Measurements from ENCODE around the gene VWA2.

The VWA2 gene

DNA sequence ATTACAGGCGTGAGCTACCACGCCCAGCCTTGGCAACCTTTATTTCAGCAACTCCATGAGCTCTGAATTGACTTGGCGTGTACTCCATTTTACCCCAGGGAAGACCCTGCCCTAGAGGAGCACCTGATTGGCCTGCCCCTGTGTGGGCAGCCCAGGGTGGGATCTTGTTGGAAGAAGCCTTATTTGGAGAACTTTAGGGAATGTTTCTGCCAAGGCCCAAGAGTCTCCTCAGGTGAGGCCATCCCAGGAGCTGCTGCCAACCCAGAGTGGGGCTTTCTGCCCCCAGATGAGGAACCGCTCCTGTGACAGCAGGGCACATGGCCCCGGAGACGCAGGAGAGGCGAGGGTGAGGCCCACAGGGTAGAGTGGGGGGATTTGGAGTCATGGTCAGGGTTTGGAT, 42.0 kb downstream of the VWA2 start:
- H3K4me3 ChIP-seq (ENCODE audit: low read depth in 1 of 5, low read length in 5 of 5), result no peak overlapping the region
- peaks cover 0 to 6% (median 3%) of the 10 kb centered on the region in 5 donors for H3K27me3 ChIP-seq (ENCODE audit: control insufficient read depth in 5 of 5, insufficient read depth in 4 of 5, low read length in 5 of 5)
- H3K4me1 ChIP-seq (ENCODE audit: control insufficient read depth in 5 of 5, insufficient read depth in 5 of 5, low read length in 5 of 5), result peaks cover 0 to 2% (median 0%) of the 10 kb centered on the region in 5 donors
- no peak overlapping the region for H3K9ac ChIP-seq (ENCODE audit: low read length in 5 of 5)
- no peaks in the 10 kb centered on the region for H3K9me3 ChIP-seq (ENCODE audit: control insufficient read depth in 5 of 5, low read length in 5 of 5)
- H3K27ac ChIP-seq (ENCODE audit: low read depth, low read length), result no peak overlapping the region
- H3K36me3 ChIP-seq (ENCODE audit: control insufficient read depth in 5 of 5, insufficient read depth in 5 of 5, low read length in 5 of 5), result no peaks in the 10 kb centered on the region

DNA sequence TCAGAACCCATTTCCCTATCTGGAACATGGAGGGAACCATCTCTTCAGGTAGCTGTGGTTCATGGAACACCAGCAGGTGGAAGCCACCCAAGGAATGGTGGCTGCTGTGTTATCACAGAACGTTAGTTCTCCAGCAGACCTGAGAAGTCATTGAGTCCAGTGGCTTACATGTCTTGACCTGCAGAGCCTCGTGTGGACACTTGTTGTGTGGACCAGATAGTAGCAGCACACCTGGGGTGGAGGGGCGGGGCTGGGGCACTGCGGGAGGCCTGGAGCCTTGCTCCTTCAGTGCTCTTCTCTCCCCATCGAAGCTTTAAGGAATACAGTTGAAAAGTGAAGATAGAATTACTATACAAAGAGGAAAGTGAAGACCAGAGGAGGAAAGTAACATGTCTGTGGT, 42.4 kb downstream of the VWA2 start:
- Histone ChIP-seq H3K4me3 (ENCODE audit: low read depth in 1 of 5, low read length in 5 of 5) (no peak overlapping the region), H3K9me3 (ENCODE audit: control insufficient read depth in 5 of 5, low read length in 5 of 5) (no peaks in the 10 kb centered on the region), H3K9ac (ENCODE audit: low read length in 5 of 5) (no peak overlapping the region), H3K27ac (ENCODE audit: low read depth, low read length) (no peak overlapping the region), H3K27me3 (ENCODE audit: control insufficient read depth in 5 of 5, insufficient read depth in 4 of 5, low read length in 5 of 5) (peaks cover 0 to 6% (median 3%) of the 10 kb centered on the region in 5 donors), H3K36me3 (ENCODE audit: control insufficient read depth in 5 of 5, insufficient read depth in 5 of 5, low read length in 5 of 5) (no peaks in the 10 kb centered on the region), H3K4me1 (ENCODE audit: control insufficient read depth in 5 of 5, insufficient read depth in 5 of 5, low read length in 5 of 5) (peaks cover 0 to 2% (median 0%) of the 10 kb centered on the region in 5 donors)

GRCh38 chr10:114282526-114282925, 43.5 kb downstream of the VWA2 start:
- Histone ChIP-seq H3K9ac (ENCODE audit: low read length in 5 of 5) (no peak overlapping the region), H3K4me3 (ENCODE audit: low read depth in 1 of 5, low read length in 5 of 5) (no peak overlapping the region), H3K27me3 (ENCODE audit: control insufficient read depth in 5 of 5, insufficient read depth in 4 of 5, low read length in 5 of 5) (peaks cover 0 to 6% (median 2%) of the 10 kb centered on the region in 5 donors), H3K36me3 (ENCODE audit: control insufficient read depth in 5 of 5, insufficient read depth in 5 of 5, low read length in 5 of 5) (no peaks in the 10 kb centered on the region), H3K4me1 (ENCODE audit: control insufficient read depth in 5 of 5, insufficient read depth in 5 of 5, low read length in 5 of 5) (peaks cover 0 to 2% (median 0%) of the 10 kb centered on the region in 5 donors), H3K27ac (ENCODE audit: low read depth, low read length) (no peak overlapping the region), H3K9me3 (ENCODE audit: control insufficient read depth in 5 of 5, low read length in 5 of 5) (no peaks in the 10 kb centered on the region)

DNA sequence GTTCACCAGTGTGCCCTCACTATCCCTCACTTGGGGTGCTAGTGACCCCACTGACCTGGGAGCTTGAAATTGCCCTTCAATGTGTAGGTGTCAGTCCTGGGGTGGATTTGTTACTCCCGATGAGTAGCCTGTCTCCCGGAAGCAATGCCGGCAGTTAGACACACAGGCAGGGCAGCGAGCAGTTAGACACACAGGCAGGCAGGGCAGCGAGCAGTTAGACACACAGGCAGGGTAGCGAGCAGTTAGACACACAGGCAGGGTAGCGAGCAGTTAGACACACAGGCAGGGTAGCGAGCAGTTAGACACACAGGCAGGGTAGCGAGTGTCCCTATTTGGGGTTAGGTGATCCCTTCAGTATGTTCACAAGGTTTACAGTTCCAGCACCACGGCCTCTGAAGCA, 44.0 kb downstream of the VWA2 start:
- H3K27me3 ChIP-seq (ENCODE audit: control insufficient read depth in 5 of 5, insufficient read depth in 4 of 5, low read length in 5 of 5), result peaks cover 0 to 6% (median 0%) of the 10 kb centered on the region in 5 donors
- no peak overlapping the region for H3K9ac ChIP-seq (ENCODE audit: low read length in 5 of 5)
- peaks cover 0 to 3% (median 0%) of the 10 kb centered on the region in 5 donors for H3K4me1 ChIP-seq (ENCODE audit: control insufficient read depth in 5 of 5, insufficient read depth in 5 of 5, low read length in 5 of 5)
- H3K4me3 ChIP-seq (ENCODE audit: low read depth in 1 of 5, low read length in 5 of 5), result no peak overlapping the region
- no peaks in the 10 kb centered on the region for H3K9me3 ChIP-seq (ENCODE audit: control insufficient read depth in 5 of 5, low read length in 5 of 5)
- no peak overlapping the region for H3K27ac ChIP-seq (ENCODE audit: low read depth, low read length)
- no peaks in the 10 kb centered on the region for H3K36me3 ChIP-seq (ENCODE audit: control insufficient read depth in 5 of 5, insufficient read depth in 5 of 5, low read length in 5 of 5)

GRCh38 chr10:114283535-114284234, 44.6 kb downstream of the VWA2 start:
- Histone ChIP-seq H3K9me3 (ENCODE audit: control insufficient read depth in 5 of 5, low read length in 5 of 5) (no peaks in the 10 kb centered on the region), H3K4me3 (ENCODE audit: low read depth in 1 of 5, low read length in 5 of 5) (no peak overlapping the region), H3K27ac (ENCODE audit: low read depth, low read length) (no peak overlapping the region), H3K9ac (ENCODE audit: low read length in 5 of 5) (no peak overlapping the region), H3K27me3 (ENCODE audit: control insufficient read depth in 5 of 5, insufficient read depth in 4 of 5, low read length in 5 of 5) (peaks cover 0 to 2% (median 0%) of the 10 kb centered on the region in 5 donors), H3K36me3 (ENCODE audit: control insufficient read depth in 5 of 5, insufficient read depth in 5 of 5, low read length in 5 of 5) (no peaks in the 10 kb centered on the region), H3K4me1 (ENCODE audit: control insufficient read depth in 5 of 5, insufficient read depth in 5 of 5, low read length in 5 of 5) (peaks cover 2 to 9% (median 2%) of the 10 kb centered on the region in 5 donors)

DNA sequence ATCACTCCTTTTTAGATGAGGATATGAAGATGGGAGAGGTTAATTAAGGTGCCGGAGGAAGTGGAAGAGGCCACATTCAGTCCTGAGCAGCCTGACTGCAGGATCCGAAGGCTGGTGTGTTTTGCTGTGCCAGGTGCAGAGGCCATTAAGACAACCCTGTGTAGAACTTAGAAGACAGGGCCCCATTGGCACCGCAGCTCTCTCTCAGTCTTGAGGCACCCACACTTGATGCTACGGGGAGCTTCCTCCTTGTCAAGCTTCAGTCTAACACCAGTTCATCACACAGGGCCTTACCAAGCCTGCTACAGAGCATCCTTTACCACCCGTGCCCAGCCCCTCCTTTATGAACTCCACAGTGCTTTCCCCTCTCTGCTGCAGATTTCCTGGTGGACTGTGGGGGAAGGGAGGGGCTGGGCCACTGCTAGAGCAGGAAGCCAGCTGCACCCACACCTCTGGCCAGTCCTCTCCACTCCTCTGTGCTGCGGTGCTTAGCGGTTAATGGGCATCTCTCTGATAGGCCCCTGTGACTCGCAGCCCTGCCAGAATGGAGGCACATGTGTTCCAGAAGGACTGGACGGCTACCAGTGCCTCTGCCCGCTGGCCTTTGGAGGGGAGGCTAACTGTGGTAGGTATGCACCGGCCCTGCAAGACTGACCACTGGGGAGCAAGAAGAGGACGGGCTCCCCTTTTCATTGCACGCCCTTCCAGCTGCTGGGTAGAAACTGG, 45.5 kb downstream of the VWA2 start:
- Histone ChIP-seq H3K4me1 (ENCODE audit: control insufficient read depth in 5 of 5, insufficient read depth in 5 of 5, low read length in 5 of 5) (peaks cover 2 to 18% (median 10%) of the 10 kb centered on the region in 5 donors), H3K27me3 (ENCODE audit: control insufficient read depth in 5 of 5, insufficient read depth in 4 of 5, low read length in 5 of 5) (no peaks in the 10 kb centered on the region), H3K9ac (ENCODE audit: low read length in 5 of 5) (no peak overlapping the region), H3K9me3 (ENCODE audit: control insufficient read depth in 5 of 5, low read length in 5 of 5) (no peaks in the 10 kb centered on the region), H3K27ac (ENCODE audit: low read depth, low read length) (no peak overlapping the region), H3K36me3 (ENCODE audit: control insufficient read depth in 5 of 5, insufficient read depth in 5 of 5, low read length in 5 of 5) (no peaks in the 10 kb centered on the region), H3K4me3 (ENCODE audit: low read depth in 1 of 5, low read length in 5 of 5) (no peak overlapping the region)

- H3K4me3 ChIP-seq (ENCODE audit: low read depth in 1 of 5, low read length in 5 of 5), result no peak overlapping the region
- no peaks in the 10 kb centered on the region for H3K27me3 ChIP-seq (ENCODE audit: control insufficient read depth in 5 of 5, insufficient read depth in 4 of 5, low read length in 5 of 5)
- H3K4me1 ChIP-seq (ENCODE audit: control insufficient read depth in 5 of 5, insufficient read depth in 5 of 5, low read length in 5 of 5), result peaks cover 2 to 24% (median 10%) of the 10 kb centered on the region in 5 donors
- no peak overlapping the region for H3K9ac ChIP-seq (ENCODE audit: low read length in 5 of 5)
- H3K36me3 ChIP-seq (ENCODE audit: control insufficient read depth in 5 of 5, insufficient read depth in 5 of 5, low read length in 5 of 5), result no peaks in the 10 kb centered on the region
- no peaks in the 10 kb centered on the region for H3K9me3 ChIP-seq (ENCODE audit: control insufficient read depth in 5 of 5, low read length in 5 of 5)
- no peak overlapping the region for H3K27ac ChIP-seq (ENCODE audit: low read depth, low read length)
Observed at GRCh38 chr10:114285961-114286441, 46.9 kb downstream of the VWA2 start.

DNA sequence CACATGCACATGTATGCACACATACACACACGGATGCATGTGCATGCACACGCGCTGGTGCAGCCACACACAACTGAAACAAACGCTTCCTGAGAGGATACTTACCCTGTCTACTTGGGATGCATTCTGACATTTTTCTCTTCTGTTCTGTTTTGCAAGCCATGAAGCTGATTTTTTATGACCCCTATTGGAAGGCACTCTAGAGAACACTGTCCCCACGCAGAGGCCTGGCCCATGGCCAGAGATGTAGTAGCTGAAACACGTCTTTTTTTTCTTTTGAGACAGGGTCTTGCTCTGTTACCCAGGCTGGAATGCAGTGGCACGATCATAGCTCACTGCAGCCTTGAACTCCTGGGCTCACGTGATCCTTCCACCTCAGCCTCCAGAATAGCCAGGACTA, 47.9 kb downstream of the VWA2 start:
- no peaks in the 10 kb centered on the region for H3K36me3 ChIP-seq (ENCODE audit: control insufficient read depth in 5 of 5, insufficient read depth in 5 of 5, low read length in 5 of 5)
- H3K4me1 ChIP-seq (ENCODE audit: control insufficient read depth in 5 of 5, insufficient read depth in 5 of 5, low read length in 5 of 5), result peaks cover 2 to 24% (median 10%) of the 10 kb centered on the region in 5 donors
- no peaks in the 10 kb centered on the region for H3K9me3 ChIP-seq (ENCODE audit: control insufficient read depth in 5 of 5, low read length in 5 of 5)
- no peak overlapping the region for H3K9ac ChIP-seq (ENCODE audit: low read length in 5 of 5)
- H3K4me3 ChIP-seq (ENCODE audit: low read depth in 1 of 5, low read length in 5 of 5), result no peak overlapping the region
- H3K27me3 ChIP-seq (ENCODE audit: control insufficient read depth in 5 of 5, insufficient read depth in 4 of 5, low read length in 5 of 5), result no peaks in the 10 kb centered on the region
- no peak overlapping the region for H3K27ac ChIP-seq (ENCODE audit: low read depth, low read length)

GRCh38 chr10:114288424-114289095, 49.5 kb downstream of the VWA2 start:
- Histone ChIP-seq H3K4me3 (ENCODE audit: low read depth in 1 of 5, low read length in 5 of 5) (no peak overlapping the region), H3K4me1 (ENCODE audit: control insufficient read depth in 5 of 5, insufficient read depth in 5 of 5, low read length in 5 of 5) (peaks cover 2 to 25% (median 10%) of the 10 kb centered on the region in 5 donors), H3K36me3 (ENCODE audit: control insufficient read depth in 5 of 5, insufficient read depth in 5 of 5, low read length in 5 of 5) (no peaks in the 10 kb centered on the region), H3K9ac (ENCODE audit: low read length in 5 of 5) (no peak overlapping the region), H3K27ac (ENCODE audit: low read depth, low read length) (no peak overlapping the region), H3K27me3 (ENCODE audit: control insufficient read depth in 5 of 5, insufficient read depth in 4 of 5, low read length in 5 of 5) (no peaks in the 10 kb centered on the region), H3K9me3 (ENCODE audit: control insufficient read depth in 5 of 5, low read length in 5 of 5) (no peaks in the 10 kb centered on the region)

DNA sequence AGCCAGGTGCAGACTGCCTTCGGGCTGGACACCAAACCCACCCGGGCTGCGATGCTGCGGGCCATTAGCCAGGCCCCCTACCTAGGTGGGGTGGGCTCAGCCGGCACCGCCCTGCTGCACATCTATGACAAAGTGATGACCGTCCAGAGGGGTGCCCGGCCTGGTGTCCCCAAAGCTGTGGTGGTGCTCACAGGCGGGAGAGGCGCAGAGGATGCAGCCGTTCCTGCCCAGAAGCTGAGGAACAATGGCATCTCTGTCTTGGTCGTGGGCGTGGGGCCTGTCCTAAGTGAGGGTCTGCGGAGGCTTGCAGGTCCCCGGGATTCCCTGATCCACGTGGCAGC, 50.0 kb downstream of the VWA2 start:
- no peaks in the 10 kb centered on the region for H3K27me3 ChIP-seq (ENCODE audit: control insufficient read depth in 5 of 5, insufficient read depth in 4 of 5, low read length in 5 of 5)
- no peak overlapping the region for H3K4me3 ChIP-seq (ENCODE audit: low read depth in 1 of 5, low read length in 5 of 5)
- H3K9me3 ChIP-seq (ENCODE audit: control insufficient read depth in 5 of 5, low read length in 5 of 5), result no peaks in the 10 kb centered on the region
- no peak overlapping the region for H3K27ac ChIP-seq (ENCODE audit: low read depth, low read length)
- H3K36me3 ChIP-seq (ENCODE audit: control insufficient read depth in 5 of 5, insufficient read depth in 5 of 5, low read length in 5 of 5), result no peaks in the 10 kb centered on the region
- peaks cover 2 to 27% (median 10%) of the 10 kb centered on the region in 5 donors for H3K4me1 ChIP-seq (ENCODE audit: control insufficient read depth in 5 of 5, insufficient read depth in 5 of 5, low read length in 5 of 5)
- no peak overlapping the region for H3K9ac ChIP-seq (ENCODE audit: low read length in 5 of 5)
